HG02852 (cell line): Measurements from ENCODE around the gene ACACB.
A peak's percentile ranks its signal among the peaks of the same experiment; 100 is the strongest.

Source experiments
- ATAC-seq: cut with Tn5 transposase; IDR thresholded peaks from one replicate; pipeline ENCODE4 v1.9.1; 2021; ENCODE audit warnings: mild to moderate bottlenecking, moderate library complexity; ENCODE audit not compliant: unreplicated experiment

The ACACB gene

DNA sequence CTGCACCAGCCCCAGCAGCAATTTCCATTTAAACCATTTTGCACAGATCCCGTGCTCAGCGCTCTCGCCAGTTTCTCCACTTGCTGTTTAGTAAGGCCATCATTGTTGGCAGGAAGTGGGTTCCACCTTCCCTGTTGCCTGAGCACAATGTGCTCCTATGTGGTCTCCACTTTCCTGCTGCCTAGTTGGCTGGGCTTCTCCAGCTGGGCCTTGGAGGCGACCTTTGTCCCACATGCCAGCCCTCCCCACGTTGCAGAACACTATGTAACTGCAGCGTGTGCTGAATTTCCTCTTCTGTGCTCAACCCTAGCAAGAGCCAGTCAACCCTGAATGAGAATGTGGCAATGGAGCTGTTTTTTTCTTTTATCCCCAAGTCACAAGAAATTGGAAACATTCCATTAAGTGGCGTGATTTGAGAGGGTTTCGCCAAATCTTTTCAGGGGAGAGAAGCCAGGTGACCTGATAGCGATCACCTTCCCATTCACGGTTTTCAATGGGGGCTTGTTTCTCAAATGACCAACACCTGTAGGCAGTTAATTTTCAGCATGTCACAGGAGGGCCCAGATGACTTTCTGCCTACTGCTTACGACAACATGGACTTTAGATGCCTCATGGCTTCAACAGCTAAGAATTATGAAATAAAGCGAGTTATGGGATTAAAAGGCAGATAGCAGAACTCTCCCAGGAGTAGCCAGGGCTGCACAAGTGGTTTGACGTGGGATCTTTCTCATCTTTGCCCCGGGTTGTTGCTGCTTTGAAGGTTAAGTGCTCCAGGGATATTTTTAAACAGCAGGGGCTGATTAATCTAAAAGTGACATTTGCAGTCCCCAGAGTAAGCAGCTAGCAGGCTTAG, at the start of gene ACACB:
ACACB (plus strand) TSS at position 830 of the 853 bp plus-strand sequence. CDS start 22,819 bp downstream, outside the sequence.
- no peak for ATAC-seq

DNA sequence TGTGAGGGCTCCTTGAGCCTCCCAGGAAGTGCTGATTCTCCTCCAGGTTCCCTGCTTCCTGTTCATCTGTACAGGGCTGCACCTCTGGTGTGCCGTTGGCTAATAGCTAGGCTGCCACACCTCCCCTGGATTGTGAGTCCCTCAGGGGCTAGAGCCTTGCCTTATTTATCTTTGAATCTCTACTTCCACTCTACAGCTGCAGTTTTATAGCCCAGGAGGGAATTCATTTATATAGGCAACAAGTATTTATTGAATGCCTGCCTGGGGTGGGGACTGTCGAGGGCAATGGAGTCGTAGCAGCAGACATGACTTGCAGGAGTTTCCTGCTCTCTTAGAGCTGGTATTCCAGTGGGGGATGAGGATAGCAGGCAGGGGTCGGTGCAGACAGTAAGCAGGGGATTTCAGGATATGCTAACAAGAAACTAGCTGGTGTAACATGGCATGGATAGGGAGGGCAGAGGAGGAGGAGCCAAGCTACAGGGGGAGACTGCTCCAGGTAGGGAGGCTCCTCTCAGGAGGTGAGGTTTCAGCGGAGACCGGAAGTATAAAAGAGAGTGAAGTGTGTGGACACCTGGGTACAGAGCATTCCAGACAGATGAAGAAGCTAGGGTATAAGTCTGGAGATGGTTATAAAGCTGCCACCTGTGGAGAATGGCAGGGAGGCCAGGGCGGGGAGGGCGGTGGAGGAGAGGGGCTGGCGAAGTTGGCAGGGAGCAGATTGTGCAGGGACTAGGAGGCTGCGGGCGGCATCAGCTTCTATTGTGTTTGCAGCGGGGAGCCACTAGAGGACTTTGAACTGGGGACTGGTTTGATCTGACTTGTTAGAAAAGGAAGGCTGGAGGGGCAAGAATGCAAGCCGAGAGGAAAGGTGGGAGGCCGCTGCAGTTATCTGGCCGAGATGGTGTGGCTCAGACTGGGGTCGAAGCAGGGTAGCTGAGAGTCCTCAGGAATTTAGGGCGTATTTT, 46.8 kb upstream of the ACACB start:
- ATAC-seq, result no peak

DNA sequence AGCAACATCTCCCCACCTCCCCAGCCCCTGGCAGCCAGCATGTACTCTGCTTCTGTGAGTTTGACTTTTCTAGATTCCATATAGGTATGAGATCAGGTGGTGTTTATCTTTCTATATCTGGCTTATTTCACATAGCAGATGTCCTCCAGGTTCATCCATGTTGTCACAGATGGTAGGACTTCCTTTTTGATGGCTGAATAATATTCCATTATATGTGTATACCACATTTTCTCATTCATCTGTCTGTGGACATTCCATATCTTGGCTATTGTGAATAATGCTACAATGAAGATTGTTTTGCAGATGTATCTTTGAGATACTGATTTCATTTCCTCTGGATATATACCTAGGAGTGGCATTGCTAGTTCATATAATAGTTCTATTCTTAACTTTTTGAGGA, 41.5 kb upstream of the ACACB start:
- no peak for ATAC-seq

DNA sequence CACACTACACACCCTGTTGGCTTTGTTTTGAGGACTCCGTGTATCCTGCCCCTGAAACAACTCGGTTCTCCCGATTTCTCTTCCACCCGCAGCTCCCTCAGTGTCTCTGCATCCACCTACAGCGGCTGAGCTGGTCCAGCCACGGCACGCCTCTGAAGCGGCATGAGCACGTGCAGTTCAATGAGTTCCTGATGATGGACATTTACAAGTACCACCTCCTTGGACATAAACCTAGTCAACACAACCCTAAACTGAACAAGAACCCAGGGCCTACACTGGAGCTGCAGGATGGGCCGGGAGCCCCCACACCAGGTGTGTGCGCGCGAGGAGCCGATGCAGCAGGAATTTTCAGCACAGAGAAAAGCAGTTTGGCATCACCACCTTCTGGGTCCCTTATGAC, 33.6 kb upstream of the ACACB start:
- ATAC-seq, result no peak

DNA sequence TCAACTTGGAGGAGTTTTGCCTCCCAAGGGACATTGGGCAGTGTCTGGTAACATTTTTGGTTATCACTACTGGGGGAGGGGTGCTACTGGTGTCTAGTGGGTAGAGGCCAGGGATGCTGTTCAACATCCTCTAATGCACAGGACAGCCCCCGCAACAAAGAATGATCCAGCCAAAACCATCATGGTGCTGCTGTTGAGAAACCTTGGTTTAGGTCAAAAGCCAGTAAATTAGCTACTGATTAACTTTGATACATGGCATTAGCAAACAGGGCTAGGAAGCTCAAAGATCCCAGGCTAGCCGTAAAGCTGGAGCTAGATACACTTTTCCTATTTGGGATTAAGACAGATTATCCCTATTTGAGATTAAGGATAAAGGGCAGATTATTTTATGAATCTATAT, 32.0 kb upstream of the ACACB start:
- ATAC-seq, result no peak

DNA sequence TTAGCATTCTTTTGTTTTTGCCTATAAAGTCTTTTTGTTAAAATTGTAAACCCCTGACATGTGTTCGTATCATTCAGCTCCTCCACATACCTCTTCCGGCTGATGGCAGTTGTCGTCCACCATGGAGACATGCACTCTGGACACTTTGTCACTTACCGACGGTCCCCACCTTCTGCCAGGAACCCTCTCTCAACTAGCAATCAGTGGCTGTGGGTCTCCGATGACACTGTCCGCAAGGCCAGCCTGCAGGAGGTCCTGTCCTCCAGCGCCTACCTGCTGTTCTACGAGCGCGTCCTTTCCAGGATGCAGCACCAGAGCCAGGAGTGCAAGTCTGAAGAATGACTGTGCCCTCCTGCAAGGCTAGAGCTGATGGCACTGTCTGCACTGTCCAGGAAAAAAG, 30.8 kb upstream of the ACACB start:
- no peak for ATAC-seq

DNA sequence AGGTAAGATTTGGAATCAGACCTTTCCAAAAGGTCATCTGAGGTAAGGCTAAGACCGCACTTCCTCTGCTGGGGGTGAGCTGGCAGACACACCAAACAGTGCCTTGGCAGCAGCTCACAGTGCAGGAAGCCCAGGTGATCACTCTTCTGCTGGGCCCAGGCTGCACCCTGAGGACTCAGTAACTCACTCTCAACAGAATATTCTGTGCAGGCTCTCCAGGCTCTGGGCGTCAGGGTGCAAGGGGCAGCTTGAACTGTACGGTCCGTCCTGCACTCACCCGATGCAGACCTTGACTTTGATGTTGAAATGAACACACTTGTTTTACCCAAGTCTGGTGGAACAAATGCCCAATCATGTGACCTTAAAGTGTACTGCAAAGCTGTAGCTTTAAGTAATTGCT, 29.1 kb upstream of the ACACB start:
- no peak for ATAC-seq

DNA sequence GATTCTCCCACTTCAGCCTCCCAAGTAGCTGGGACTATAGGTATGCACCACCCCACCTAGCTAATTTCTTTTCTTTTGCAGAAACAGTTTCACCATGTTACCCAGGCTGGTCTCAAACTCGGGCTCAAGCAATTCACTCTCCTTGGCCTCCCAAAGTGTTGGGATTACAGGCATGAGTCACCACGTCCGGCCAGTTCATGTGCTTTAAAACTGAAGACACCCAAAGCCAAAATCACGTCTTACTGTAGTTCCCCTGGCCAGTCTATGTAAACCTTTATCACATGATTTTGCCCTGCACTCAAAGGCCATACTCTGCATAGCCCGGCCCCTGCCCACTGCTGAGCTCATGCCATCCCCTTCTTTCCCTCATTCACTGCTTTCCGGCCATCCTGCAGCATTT, 27.6 kb upstream of the ACACB start:
- ATAC-seq, result no peak

DNA sequence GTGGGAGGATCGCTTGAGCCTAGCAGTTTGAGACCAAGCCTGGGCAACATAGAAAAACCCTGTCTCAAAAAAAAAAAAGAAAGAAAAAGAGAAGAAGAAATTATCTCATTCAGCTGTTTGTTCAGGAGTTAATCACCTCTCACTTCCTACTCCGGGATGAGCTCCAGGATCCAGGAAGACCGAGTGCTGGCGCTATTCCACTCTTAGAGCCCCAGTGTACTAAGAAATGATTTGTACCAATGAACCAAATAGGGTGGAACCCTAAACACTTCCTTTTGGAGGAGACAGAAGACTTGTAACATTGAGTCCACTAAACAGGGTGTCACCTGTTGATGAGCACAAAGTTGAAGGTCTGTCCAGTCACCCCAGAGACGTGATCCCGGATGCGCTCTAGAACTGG, 26.7 kb upstream of the ACACB start:
- ATAC-seq, result no peak

DNA sequence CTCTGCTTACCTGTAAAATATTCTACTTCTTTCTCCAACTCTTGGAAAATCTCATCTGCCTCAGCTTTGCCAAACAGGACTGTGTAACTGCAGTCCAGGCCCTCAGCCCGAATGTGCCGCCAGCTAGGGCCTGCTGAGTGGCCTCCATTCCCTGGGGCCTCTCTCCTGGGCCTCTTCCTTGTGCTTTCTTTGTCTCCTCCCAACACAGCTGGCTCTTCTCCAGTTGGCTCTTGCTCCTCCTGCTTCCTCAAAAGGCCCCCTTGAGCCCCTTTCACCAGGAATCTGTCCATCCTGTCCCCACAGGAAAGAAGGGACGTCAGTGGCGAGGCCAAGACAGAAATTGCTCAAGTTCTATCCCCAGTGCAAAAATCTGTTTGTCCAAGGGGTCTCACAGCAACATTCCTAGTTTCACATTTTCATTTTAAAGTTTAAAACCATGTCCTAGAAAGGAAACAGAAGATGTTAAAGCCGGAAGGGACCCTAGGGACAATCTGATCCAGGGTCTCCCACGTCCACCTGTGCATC, 23.8 kb upstream of the ACACB start:
- no peak for ATAC-seq

DNA sequence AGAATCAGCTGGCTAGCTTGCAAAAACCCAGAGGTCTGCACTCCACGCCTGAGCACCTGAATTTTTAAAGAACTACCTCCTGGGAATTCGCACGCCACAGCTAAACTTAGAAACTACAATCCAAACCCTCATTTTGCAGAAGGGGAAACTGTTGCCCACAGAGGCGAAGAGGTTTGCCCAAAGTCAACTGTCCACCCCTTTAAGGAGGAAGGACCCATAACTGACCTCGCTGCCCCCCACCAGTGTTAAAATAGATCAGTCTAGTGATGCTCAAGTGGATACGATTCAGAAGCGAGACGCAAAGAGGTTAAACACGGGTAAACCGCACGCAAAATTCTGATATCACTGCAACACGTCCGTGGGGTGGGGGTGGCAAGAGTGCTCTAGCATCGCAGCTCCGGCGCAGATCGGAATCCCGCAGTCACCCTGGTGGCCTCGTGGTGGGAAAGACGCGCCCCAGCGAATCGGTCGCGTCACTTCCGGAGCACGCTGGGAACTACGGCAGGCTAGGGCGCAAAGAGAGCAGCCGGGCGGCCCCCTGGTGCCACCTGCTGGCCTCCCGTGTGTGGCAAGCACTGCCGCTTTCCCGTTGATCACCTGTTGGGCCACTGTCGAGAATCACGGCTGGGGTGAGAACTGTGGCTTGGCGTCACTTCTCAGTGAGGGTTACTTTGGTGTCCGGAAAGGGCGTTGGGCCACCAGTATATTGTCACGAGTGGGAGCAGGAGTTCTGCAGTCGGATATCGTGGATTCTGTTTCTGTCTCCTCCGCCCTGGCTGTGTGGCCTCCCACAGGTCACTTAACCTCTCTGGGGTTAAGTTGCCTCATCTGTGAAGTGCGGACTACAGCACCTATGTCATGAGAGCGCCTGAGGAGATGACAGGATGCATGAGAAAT, 23.1 kb upstream of the ACACB start, which contains the start of gene ALKBH2:
ALKBH2 (minus strand) TSS at position 451 of the 897 bp plus-strand sequence. CDS start 686 bp downstream, outside the sequence.
- ATAC-seq, result peak; percentile 56

DNA sequence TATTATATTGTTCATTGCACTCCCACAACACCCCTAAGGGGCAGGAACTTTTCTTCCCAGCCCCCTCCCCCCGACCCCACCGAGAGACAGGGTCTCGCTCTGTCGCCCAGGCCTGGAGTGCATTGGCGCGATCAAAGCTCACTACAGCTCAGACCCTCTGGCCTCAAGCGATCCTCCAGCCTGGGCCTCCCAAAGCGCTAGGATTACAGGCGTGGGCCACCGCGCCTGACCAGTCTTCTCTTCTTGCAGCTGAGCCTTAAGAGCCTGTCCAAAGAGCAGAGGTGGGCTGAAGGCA, 19.3 kb upstream of the ACACB start:
- ATAC-seq, result no peak

DNA sequence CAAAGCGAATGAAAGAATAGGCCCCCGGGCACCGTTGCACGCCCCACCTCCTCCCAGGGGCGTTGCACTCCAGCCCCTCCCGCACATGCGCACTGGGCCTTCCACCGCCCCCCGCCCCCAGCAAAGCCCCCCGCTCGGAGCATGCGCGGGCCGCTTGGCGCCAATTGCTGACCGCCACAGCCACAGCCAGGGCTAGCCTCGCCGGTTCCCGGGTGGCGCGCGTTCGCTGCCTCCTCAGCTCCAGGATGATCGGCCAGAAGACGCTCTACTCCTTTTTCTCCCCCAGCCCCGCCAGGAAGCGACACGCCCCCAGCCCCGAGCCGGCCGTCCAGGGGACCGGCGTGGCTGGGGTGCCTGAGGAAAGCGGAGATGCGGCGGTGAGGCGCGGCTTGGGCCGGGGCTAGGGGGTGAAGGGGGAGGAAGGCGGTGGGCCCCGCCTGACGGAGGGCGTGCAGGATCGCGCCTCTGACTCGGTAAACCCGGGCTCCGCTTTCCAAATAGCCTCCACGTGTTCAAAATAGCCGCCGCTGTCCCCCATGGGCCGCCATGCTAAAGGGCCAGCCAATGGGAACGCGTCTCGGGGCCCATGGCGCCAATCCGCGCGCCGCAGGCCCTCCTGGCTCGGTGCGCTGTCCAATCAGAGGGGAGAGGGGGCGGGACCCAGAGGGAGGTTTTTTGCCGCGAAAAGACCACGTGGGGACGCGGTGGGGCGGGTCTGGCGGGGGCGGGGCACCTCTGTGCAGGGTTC, 18.8 kb upstream of the ACACB start, which contains the start of gene UNG:
UNG (plus strand) TSS at position 163 of the 748 bp plus-strand sequence; CDS start at position 246, 83 bp downstream.
- peak; percentile 92 for ATAC-seq

DNA sequence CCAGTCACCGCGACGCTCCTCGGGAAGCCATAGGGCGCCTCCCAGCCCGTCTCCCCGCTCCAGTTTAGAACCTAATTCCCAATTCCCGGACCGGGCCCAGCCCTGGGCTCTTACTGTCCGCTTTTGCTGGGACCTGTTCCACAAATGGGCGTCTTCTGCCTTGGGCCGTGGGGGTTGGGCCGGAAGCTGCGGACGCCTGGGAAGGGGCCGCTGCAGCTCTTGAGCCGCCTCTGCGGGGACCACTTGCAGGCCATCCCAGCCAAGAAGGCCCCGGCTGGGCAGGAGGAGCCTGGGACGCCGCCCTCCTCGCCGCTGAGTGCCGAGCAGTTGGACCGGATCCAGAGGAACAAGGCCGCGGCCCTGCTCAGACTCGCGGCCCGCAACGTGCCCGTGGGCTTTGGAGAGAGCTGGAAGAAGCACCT, 18.2 kb upstream of the ACACB start:
- peak; percentile 20 for ATAC-seq

DNA sequence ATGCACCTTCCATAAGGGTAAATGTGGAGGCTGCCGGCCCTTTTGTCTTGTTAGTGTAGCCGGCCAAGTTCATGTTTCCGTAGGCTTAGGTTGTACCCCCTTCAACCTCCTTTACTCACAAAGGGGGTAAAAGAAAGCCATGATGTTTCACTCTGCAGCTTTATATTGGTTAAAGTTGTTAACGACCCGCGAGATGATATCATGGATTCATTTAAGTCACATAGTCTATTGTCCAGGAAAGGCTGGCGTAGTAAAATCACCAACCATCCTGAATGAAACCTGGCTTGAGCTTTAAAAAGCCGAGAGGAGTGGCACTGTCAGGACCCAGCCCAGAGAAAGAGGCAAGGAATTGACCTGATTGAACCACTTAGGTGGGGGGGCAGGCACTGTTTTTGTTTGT, 17.7 kb upstream of the ACACB start:
- ATAC-seq, result no peak

DNA sequence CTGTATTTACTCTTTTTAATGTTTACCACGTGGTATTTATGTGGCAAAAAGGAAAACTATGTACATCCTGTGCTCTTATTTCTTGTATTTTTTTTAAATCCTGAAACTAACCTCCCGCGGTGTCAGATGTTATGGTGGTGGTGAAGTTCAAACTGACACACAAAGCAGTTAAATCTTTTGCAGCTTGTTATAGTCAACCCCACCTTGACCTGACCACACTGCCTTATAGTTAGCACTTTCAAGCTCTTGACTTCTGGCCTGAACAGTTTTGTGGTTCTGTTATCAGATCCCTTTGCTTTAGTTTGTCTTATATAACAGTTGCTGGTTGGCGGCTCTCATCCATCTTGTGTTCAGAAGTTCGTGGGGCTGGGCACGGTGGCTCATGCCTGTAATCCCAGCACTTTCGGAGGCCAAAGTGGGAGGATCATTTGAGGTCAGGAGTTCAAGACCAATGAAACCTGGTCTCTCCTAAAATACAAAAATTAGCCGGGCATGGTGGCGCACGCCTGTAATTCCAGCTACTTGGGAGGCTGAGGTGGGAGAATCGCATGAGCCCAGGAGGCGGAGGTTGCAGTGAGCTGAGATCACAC, 16.9 kb upstream of the ACACB start:
- ATAC-seq, result no peak

DNA sequence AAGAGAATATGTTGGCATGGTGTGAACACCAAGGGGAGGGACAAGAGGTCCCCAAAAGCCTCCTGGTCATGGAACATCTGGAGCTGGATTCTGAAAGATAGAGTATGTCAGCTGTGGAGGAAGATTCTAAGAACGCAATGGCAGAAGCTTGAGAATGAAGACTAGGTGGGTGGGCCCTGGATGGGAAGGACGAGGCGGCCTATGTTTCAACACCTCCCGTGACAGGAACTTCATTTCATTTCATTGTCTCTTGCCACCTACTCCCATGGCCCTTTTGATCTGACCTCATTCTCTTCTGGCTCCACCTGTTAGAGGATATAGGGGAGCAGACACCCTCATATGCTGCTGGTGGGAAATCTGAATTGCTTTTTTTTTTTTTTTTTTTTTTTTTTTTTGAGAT, 15.6 kb upstream of the ACACB start:
- no peak for ATAC-seq

DNA sequence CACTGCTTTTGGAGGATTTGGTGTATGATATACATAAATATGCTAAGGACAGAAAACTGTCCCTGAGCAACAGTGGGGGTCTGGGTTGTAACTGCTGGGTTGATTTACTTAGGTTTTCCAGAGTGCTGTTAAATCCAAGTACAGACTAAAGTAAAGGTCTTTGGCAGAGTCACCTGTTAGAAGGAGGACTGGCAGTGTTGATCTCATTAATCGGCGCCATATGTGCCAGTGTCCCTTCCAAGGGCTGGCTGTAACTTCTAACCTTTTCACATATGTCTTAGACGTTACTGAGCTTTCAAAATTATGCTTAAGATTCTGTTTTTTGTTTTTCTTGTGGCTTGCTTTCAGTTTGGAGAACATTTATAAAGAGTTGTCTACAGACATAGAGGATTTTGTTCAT, 13.9 kb upstream of the ACACB start:
- no peak for ATAC-seq

DNA sequence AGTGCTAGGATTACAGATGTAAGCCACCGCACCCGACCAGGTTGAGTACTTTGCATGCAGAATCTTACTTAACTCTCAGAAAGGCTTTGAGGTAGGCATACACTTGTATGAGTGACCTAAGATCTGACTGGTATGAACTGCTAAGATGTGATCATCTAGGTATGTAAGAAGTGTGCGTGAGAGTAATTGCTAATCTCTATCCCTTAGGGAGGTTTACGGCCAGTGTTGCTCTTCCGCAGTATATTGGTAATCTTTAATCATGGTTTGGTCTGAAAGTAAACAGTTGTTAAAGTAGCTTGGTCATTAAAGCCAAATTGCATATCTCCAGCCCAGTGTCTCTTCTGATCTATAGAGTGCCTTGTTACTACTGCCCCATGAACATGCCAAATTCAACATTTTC, 11.2 kb upstream of the ACACB start:
- no peak for ATAC-seq
